ENCODE measurements around the gene RNF32. TPM values are rescaled to one million over a fixed set of nuclear protein-coding genes. Genes with fewer than 3 reads are reported as not detected.

RNF32 gene
- total RNA-seq, 4 donors from 2014 or later = 0.85 TPM; not detected in 3

GRCh38 chr7:156602283-156602682, 38.3 kb upstream of the RNF32 start:
- Histone ChIP-seq H3K36me3 (no peaks in the 10 kb centered on the region), H3K4me3 (no peak overlapping the region), H3K9me3 (no peaks in the 10 kb centered on the region), H3K27me3 (peaks cover 0 to 13% (median 2%) of the 10 kb centered on the region in 3 donors), H3K4me1 (no peaks in the 10 kb centered on the region), H3K27ac (no peak overlapping the region)
- in situ Hi-C loops (cut with MboI; ENCODE audit: low sequenced_read_pairs in 4 of 4) (no loop called here), intact Hi-C loops (cut with DNase I; ENCODE audit: low total_unique reads) (no loop called here)
- ATAC-seq (no peak), DNase-seq (no peak)
- TF ChIP-seq POLR2A (IDR thresholded peaks at IDR 0.05) = no peak
- no peak for TF ChIP-seq CTCF (IDR thresholded peaks at IDR 0.05 in 4 of 5, conservative IDR thresholded peaks at IDR 0.05 in 1 of 5)

- no peak for TF ChIP-seq POLR2A (IDR thresholded peaks at IDR 0.05)
- no peak for TF ChIP-seq CTCF (IDR thresholded peaks at IDR 0.05 in 4 of 5, conservative IDR thresholded peaks at IDR 0.05 in 1 of 5)
- Histone ChIP-seq H3K36me3 (no peaks in the 10 kb centered on the region), H3K4me3 (no peak overlapping the region), H3K9me3 (no peaks in the 10 kb centered on the region), H3K27me3 (peaks cover 2 to 19% (median 5%) of the 10 kb centered on the region in 3 donors), H3K4me1 (no peaks in the 10 kb centered on the region), H3K27ac (no peak overlapping the region)
- ATAC-seq = no peak
- intact Hi-C loops (cut with DNase I; ENCODE audit: low total_unique reads) = no loop called here
- no peak for DNase-seq
- in situ Hi-C loops (cut with MboI; ENCODE audit: low sequenced_read_pairs in 4 of 4) = no loop called here
Measured at GRCh38 chr7:156603011-156603410, 37.6 kb upstream of the RNF32 start.

GRCh38 chr7:156603629-156604028, 36.9 kb upstream of the RNF32 start:
- ATAC-seq = no peak
- intact Hi-C loops (cut with DNase I; ENCODE audit: low total_unique reads) = no loop called here
- TF ChIP-seq POLR2A (IDR thresholded peaks at IDR 0.05) (no peak), CTCF (IDR thresholded peaks at IDR 0.05 in 4 of 5, conservative IDR thresholded peaks at IDR 0.05 in 1 of 5) (no peak)

GRCh38 chr7:156604311-156604710, 36.3 kb upstream of the RNF32 start:
- no peak for ATAC-seq
- Histone ChIP-seq H3K27ac (no peak overlapping the region), H3K9me3 (no peaks in the 10 kb centered on the region), H3K4me1 (no peaks in the 10 kb centered on the region), H3K36me3 (no peaks in the 10 kb centered on the region), H3K4me3 (no peak overlapping the region), H3K27me3 (peaks cover 5 to 21% (median 11%) of the 10 kb centered on the region in 3 donors)
- intact Hi-C loops (cut with DNase I; ENCODE audit: low total_unique reads) = no loop called here
- TF ChIP-seq POLR2A (IDR thresholded peaks at IDR 0.05) = no peak
- no peak for TF ChIP-seq CTCF (IDR thresholded peaks at IDR 0.05 in 4 of 5, conservative IDR thresholded peaks at IDR 0.05 in 1 of 5)
- DNase-seq = no peak
- in situ Hi-C loops (cut with MboI; ENCODE audit: low sequenced_read_pairs in 4 of 4) = no loop called here

More at GRCh38 chr7:156603629-156604028, 36.9 kb upstream of the RNF32 start:
- H3K4me3 ChIP-seq = no peak overlapping the region
- H3K27ac ChIP-seq = no peak overlapping the region
- H3K4me1 ChIP-seq = no peaks in the 10 kb centered on the region
- H3K9me3 ChIP-seq = no peaks in the 10 kb centered on the region
- DNase-seq = no peak
- peaks cover 5 to 21% (median 8%) of the 10 kb centered on the region in 3 donors for H3K27me3 ChIP-seq
- H3K36me3 ChIP-seq = no peaks in the 10 kb centered on the region
- in situ Hi-C loops (cut with MboI; ENCODE audit: low sequenced_read_pairs in 4 of 4) = no loop called here
